Jurkat, Clone E6-1 (cell line): ENCODE measurements around the gene ARHGAP25.

ENCODE experiments used
- DNase-seq: peaks from one replicate; pipeline ENCODE4 v3.0.0-alpha.2; 2011; ENCODE audit warnings: low read depth, low spot score
- H3K4me3 ChIP-seq: 2 replicates; pipeline ENCODE4 v1.5.1; 2011; ENCODE audit warnings: mild to moderate bottlenecking, low read length, control low read depth, moderate library complexity

ARHGAP25 gene

GRCh38 chr2:68739595-68740399 is 5.2 kb downstream of the ARHGAP25 start:
- no peak overlapping the region for H3K4me3 ChIP-seq
- no peak for DNase-seq

GRCh38 chr2:68740400-68740914 is 5.8 kb downstream of the ARHGAP25 start:
- no peak overlapping the region for H3K4me3 ChIP-seq

GRCh38 chr2:68741238-68741637 is 6.6 kb downstream of the ARHGAP25 start:
- peak; percentile 58 for DNase-seq
- H3K4me3 ChIP-seq: no peak overlapping the region

More at GRCh38 chr2:68740400-68740914, 5.8 kb downstream of the ARHGAP25 start:
- no peak for DNase-seq

GRCh38 chr2:68741805-68742306 is 7.2 kb downstream of the ARHGAP25 start:
- DNase-seq: no peak
- H3K4me3 ChIP-seq: no peak overlapping the region

GRCh38 chr2:68742626-68743415 is 8.2 kb downstream of the ARHGAP25 start:
- DNase-seq: no peak
- no peak overlapping the region for H3K4me3 ChIP-seq

- no peak overlapping the region for H3K4me3 ChIP-seq
- DNase-seq: no peak
Measured at GRCh38 chr2:68743531-68743930, 8.9 kb downstream of the ARHGAP25 start.

- no peak overlapping the region for H3K4me3 ChIP-seq
- DNase-seq: no peak
Measured at GRCh38 chr2:68744366-68744912, 9.8 kb downstream of the ARHGAP25 start.

GRCh38 chr2:68745006-68745405 is 10.4 kb downstream of the ARHGAP25 start:
- no peak overlapping the region for H3K4me3 ChIP-seq
- DNase-seq: no peak

GRCh38 chr2:68746408-68746807 is 11.8 kb downstream of the ARHGAP25 start:
- no peak for DNase-seq
- H3K4me3 ChIP-seq: no peak overlapping the region

GRCh38 chr2:68747413-68747812 is 12.8 kb downstream of the ARHGAP25 start:
- H3K4me3 ChIP-seq: no peak overlapping the region
- no peak for DNase-seq

GRCh38 chr2:68747900-68748299 is 13.3 kb downstream of the ARHGAP25 start:
- DNase-seq: no peak

GRCh38 chr2:68748568-68748967 is 14.0 kb downstream of the ARHGAP25 start:
- H3K4me3 ChIP-seq: no peak overlapping the region
- DNase-seq: no peak

More at GRCh38 chr2:68747900-68748299, 13.3 kb downstream of the ARHGAP25 start:
- no peak overlapping the region for H3K4me3 ChIP-seq

- DNase-seq: no peak
- H3K4me3 ChIP-seq: no peak overlapping the region
Measured at GRCh38 chr2:68749345-68749744, 14.7 kb downstream of the ARHGAP25 start.

GRCh38 chr2:68750592-68751396 is 16.2 kb downstream of the ARHGAP25 start:
- no peak overlapping the region for H3K4me3 ChIP-seq
- no peak for DNase-seq

- peak; percentile 93 for DNase-seq
- H3K4me3 ChIP-seq: peak overlapping the region; percentile 25; the same call in 1 of the 2 replicates
Measured at GRCh38 chr2:68751397-68752339, 17.1 kb downstream of the ARHGAP25 start.

- no peak overlapping the region for H3K4me3 ChIP-seq
Measured at GRCh38 chr2:68753318-68753717, 18.7 kb downstream of the ARHGAP25 start.

GRCh38 chr2:68755071-68755470 is 20.5 kb downstream of the ARHGAP25 start:
- DNase-seq: no peak
- no peak overlapping the region for H3K4me3 ChIP-seq

More at GRCh38 chr2:68753318-68753717, 18.7 kb downstream of the ARHGAP25 start:
- DNase-seq: no peak

GRCh38 chr2:68756178-68756577 is 21.6 kb downstream of the ARHGAP25 start:
- H3K4me3 ChIP-seq: no peak overlapping the region
- DNase-seq: no peak
